Activated naive CD4-positive, alpha-beta T cell treated with anti-CD3 and anti-CD28 coated beads, Interleukin-2, amount 10 ng/mL, durations not matched to agents 7 days and 5 days (primary cell): Measurements from ENCODE around the gene CACNA2D1.

Experiments used
- CTCF ChIA-PET: fragments of 350-600 bp; sonication (Branson Sonifier 250); formaldehyde crosslinking; loops from one replicate; lab custom pipeline; 2021; ENCODE audit warnings: antibody characterized with exemption; lab: Charles Lee
- DNase-seq: peaks from one replicate; pipeline ENCODE4 v3.0.0-alpha.2; 2020
- H3K27ac Mint-ChIP-seq: one replicate; pipeline ENCODE4 v1.8.0; 2021; ENCODE audit warnings: mild to moderate bottlenecking, moderate library complexity, mixed read lengths
- H3K27me3 Mint-ChIP-seq: one replicate; pipeline ENCODE4 v1.8.0; 2021; ENCODE audit warnings: mild to moderate bottlenecking, mixed read lengths
- H3K36me3 Mint-ChIP-seq: one replicate; pipeline ENCODE4 v1.8.0; 2021; ENCODE audit warnings: mixed read lengths
- H3K4me1 Mint-ChIP-seq: one replicate; pipeline ENCODE4 v1.8.0; 2021; ENCODE audit warnings: mixed read lengths
- H3K4me3 Mint-ChIP-seq: one replicate; pipeline ENCODE4 v1.8.0; 2021; ENCODE audit warnings: mild to moderate bottlenecking, moderate library complexity, mixed read lengths
- H3K9me3 Mint-ChIP-seq: one replicate; pipeline ENCODE4 v1.8.0; 2021; ENCODE audit warnings: mixed read lengths

Gene CACNA2D1

DNA sequence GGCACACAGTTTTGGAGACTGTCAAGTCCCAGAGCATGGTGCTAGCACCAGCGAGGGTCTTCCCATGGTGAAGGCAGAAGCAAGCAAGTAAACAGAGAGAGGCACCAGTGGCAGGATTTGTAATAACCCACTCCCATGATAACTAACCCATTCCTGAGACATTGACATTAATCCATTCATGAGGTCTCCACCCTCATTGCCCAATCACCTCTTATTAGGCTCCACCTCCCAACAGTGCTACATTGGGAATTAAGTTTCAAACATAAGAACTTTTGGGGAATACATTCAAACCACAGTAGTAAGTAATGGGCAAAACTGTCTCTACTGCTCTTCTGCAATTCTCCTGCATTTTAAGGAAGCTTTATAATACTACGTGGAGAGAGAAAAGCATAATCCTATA, 193.6 kb downstream of the CACNA2D1 start:
- no peak overlapping the region for H3K27ac Mint-ChIP-seq
- no peak overlapping the region for H3K4me3 Mint-ChIP-seq
- no peaks in the 10 kb centered on the region for H3K36me3 Mint-ChIP-seq
- no peak for DNase-seq
- CTCF ChIA-PET: no interaction called here
- no peaks in the 10 kb centered on the region for H3K4me1 Mint-ChIP-seq
- H3K9me3 Mint-ChIP-seq: no peaks in the 10 kb centered on the region
- H3K27me3 Mint-ChIP-seq: no peaks in the 10 kb centered on the region

DNA sequence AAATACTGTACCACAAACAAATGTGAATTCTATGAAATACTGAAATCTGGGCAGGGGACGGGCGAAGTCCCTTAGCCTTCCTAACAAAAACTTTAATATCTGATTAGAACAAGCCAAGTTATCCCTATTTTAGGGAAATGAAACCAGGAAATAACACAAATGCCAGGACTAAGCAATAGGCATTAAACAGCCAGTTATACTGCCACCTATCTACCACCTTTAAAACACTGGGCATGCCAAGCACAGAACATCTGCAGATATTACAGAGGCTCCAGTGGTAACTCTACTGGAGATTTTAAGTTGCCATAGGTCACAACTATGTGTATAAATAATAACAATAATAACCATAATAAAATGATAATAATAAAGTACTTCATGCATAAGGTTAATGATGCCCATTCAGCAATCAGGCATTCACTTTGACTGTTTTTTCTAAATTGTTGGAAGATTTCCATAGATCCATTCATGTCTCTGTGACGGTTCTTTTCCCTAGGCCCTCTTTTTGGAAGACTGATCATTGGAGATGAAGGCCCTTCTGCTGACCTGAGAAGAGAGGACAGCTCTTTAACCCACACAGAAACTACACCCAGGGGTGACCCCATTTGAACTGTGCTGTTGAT, 195.7 kb downstream of the CACNA2D1 start:
- Mint-ChIP-seq H3K9me3 (no peaks in the 10 kb centered on the region), H3K36me3 (no peaks in the 10 kb centered on the region), H3K27me3 (no peaks in the 10 kb centered on the region), H3K4me1 (no peaks in the 10 kb centered on the region), H3K27ac (no peak overlapping the region), H3K4me3 (no peak overlapping the region)
- no peak for DNase-seq
- CTCF ChIA-PET: no interaction called here

GRCh38 chr7:82244947-82245517, 198.5 kb downstream of the CACNA2D1 start:
- CTCF ChIA-PET: no interaction called here
- no peaks in the 10 kb centered on the region for H3K4me1 Mint-ChIP-seq

GRCh38 chr7:82241356-82241755, 202.2 kb downstream of the CACNA2D1 start:
- Mint-ChIP-seq H3K36me3 (no peaks in the 10 kb centered on the region), H3K9me3 (no peaks in the 10 kb centered on the region), H3K27me3 (no peaks in the 10 kb centered on the region), H3K4me3 (no peak overlapping the region), H3K27ac (no peak overlapping the region), H3K4me1 (no peaks in the 10 kb centered on the region)
- CTCF ChIA-PET: no interaction called here
- no peak for DNase-seq

More at GRCh38 chr7:82244947-82245517, 198.5 kb downstream of the CACNA2D1 start:
- no peaks in the 10 kb centered on the region for H3K36me3 Mint-ChIP-seq
- H3K9me3 Mint-ChIP-seq: no peaks in the 10 kb centered on the region
- H3K27ac Mint-ChIP-seq: no peak overlapping the region
- H3K27me3 Mint-ChIP-seq: no peaks in the 10 kb centered on the region
- no peak overlapping the region for H3K4me3 Mint-ChIP-seq
- no peak for DNase-seq

DNA sequence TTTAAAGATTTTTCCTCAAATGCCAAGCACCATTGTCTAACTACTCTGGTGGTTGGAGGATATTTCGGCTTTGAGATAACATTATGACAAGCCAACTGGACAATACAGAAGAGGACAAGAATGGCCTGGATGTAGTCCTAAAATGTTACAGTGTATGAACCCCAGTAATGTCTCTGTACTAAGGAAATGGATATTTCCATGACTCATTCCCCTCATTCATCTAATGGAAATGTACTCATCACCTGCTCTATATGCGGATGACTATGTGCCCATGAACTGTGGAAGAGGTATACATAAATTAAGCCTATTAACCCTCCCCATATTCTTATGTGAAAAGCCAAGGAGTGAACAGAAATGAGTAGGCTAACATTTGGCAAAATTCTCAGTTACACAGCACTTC, 207.9 kb downstream of the CACNA2D1 start:
- no peak for DNase-seq
- H3K27ac Mint-ChIP-seq: no peak overlapping the region
- no peaks in the 10 kb centered on the region for H3K4me1 Mint-ChIP-seq
- H3K36me3 Mint-ChIP-seq: no peaks in the 10 kb centered on the region
- no peaks in the 10 kb centered on the region for H3K9me3 Mint-ChIP-seq
- H3K27me3 Mint-ChIP-seq: no peaks in the 10 kb centered on the region
- H3K4me3 Mint-ChIP-seq: no peak overlapping the region
- CTCF ChIA-PET: no interaction called here

GRCh38 chr7:82234457-82235049, 209.0 kb downstream of the CACNA2D1 start:
- DNase-seq: no peak
- Mint-ChIP-seq H3K36me3 (no peaks in the 10 kb centered on the region), H3K9me3 (no peaks in the 10 kb centered on the region), H3K4me1 (no peaks in the 10 kb centered on the region), H3K4me3 (no peak overlapping the region), H3K27ac (no peak overlapping the region), H3K27me3 (no peaks in the 10 kb centered on the region)
- CTCF ChIA-PET: no interaction called here

GRCh38 chr7:82230811-82231581, 212.6 kb downstream of the CACNA2D1 start:
- Mint-ChIP-seq H3K9me3 (no peaks in the 10 kb centered on the region), H3K4me3 (no peak overlapping the region), H3K36me3 (no peaks in the 10 kb centered on the region), H3K4me1 (no peaks in the 10 kb centered on the region), H3K27ac (no peak overlapping the region), H3K27me3 (no peaks in the 10 kb centered on the region)
- no peak for DNase-seq
- CTCF ChIA-PET: no interaction called here

GRCh38 chr7:82229164-82229563, 214.4 kb downstream of the CACNA2D1 start:
- DNase-seq: no peak
- Mint-ChIP-seq H3K4me3 (no peak overlapping the region), H3K36me3 (no peaks in the 10 kb centered on the region), H3K9me3 (no peaks in the 10 kb centered on the region), H3K4me1 (no peaks in the 10 kb centered on the region), H3K27me3 (no peaks in the 10 kb centered on the region), H3K27ac (no peak overlapping the region)
- CTCF ChIA-PET: no interaction called here

- Mint-ChIP-seq H3K27me3 (no peaks in the 10 kb centered on the region), H3K27ac (no peak overlapping the region), H3K4me3 (no peak overlapping the region), H3K4me1 (no peaks in the 10 kb centered on the region), H3K36me3 (no peaks in the 10 kb centered on the region), H3K9me3 (no peaks in the 10 kb centered on the region)
- CTCF ChIA-PET: no interaction called here
- DNase-seq: no peak
Observed at GRCh38 chr7:82226191-82226590, 217.4 kb downstream of the CACNA2D1 start.

DNA sequence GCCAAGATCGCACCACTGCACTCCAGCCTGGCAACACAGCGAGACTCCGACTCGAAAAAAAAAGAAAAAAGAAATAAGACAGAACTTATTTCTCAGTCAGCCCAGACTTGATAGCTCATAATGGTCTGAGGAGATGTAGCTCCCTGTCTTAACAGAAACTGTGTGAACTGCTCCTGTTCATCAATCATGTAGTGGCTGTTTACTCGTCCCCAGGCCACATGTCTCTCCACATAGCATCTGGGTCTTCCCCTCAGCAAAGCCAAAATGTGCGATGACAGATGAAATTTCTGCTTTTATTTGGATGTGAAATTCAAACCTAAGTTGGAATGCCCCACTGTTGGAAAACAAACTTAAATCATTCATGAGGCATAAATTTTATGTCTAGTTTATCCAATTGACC, 219.0 kb downstream of the CACNA2D1 start:
- Mint-ChIP-seq H3K36me3 (no peaks in the 10 kb centered on the region), H3K27ac (no peak overlapping the region), H3K4me1 (no peaks in the 10 kb centered on the region), H3K9me3 (no peaks in the 10 kb centered on the region), H3K4me3 (no peak overlapping the region), H3K27me3 (no peaks in the 10 kb centered on the region)
- no peak for DNase-seq
- CTCF ChIA-PET: no interaction called here

DNA sequence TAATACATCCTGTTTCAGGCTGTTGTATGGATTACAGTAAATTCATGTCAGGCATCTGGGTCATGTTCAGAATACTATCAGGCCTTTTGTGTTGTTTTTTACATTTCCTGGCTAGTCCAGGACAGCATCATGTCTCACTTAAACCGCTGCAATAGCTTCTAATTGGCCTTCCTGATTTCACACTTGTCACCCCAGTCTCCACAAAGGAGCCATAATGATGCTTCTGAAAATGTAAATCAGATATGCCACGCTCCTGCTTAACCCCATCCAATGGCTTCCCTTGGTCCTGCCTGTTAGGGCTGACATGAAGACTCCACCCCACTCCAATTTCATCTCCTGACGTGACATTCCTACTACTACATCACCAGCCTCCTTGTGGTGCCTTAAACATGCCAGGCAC, 220.0 kb downstream of the CACNA2D1 start:
- DNase-seq: no peak
- H3K27me3 Mint-ChIP-seq: no peaks in the 10 kb centered on the region
- H3K36me3 Mint-ChIP-seq: no peaks in the 10 kb centered on the region
- no peaks in the 10 kb centered on the region for H3K4me1 Mint-ChIP-seq
- H3K27ac Mint-ChIP-seq: no peak overlapping the region
- no peaks in the 10 kb centered on the region for H3K9me3 Mint-ChIP-seq
- CTCF ChIA-PET: no interaction called here
- no peak overlapping the region for H3K4me3 Mint-ChIP-seq

GRCh38 chr7:82221152-82221674, 222.4 kb downstream of the CACNA2D1 start:
- Mint-ChIP-seq H3K27ac (no peak overlapping the region), H3K4me1 (no peaks in the 10 kb centered on the region), H3K36me3 (no peaks in the 10 kb centered on the region), H3K4me3 (no peak overlapping the region), H3K27me3 (no peaks in the 10 kb centered on the region), H3K9me3 (no peaks in the 10 kb centered on the region)
- no peak for DNase-seq
- CTCF ChIA-PET: no interaction called here

- CTCF ChIA-PET: no interaction called here
- Mint-ChIP-seq H3K9me3 (no peaks in the 10 kb centered on the region), H3K27me3 (no peaks in the 10 kb centered on the region), H3K4me3 (no peak overlapping the region), H3K27ac (no peak overlapping the region), H3K36me3 (no peaks in the 10 kb centered on the region), H3K4me1 (no peaks in the 10 kb centered on the region)
- DNase-seq: no peak
Observed at GRCh38 chr7:82212466-82212865, 231.1 kb downstream of the CACNA2D1 start.

- no peak for DNase-seq
- Mint-ChIP-seq H3K4me1 (no peaks in the 10 kb centered on the region), H3K4me3 (no peak overlapping the region), H3K36me3 (no peaks in the 10 kb centered on the region), H3K9me3 (no peaks in the 10 kb centered on the region), H3K27ac (no peak overlapping the region), H3K27me3 (no peaks in the 10 kb centered on the region)
- CTCF ChIA-PET: no interaction called here
Observed at GRCh38 chr7:82211333-82211732, 232.2 kb downstream of the CACNA2D1 start.
